ENCODE results near the gene TFF2.
A peak's percentile ranks its signal among the peaks of the same experiment; 100 is the strongest.

The TFF2 gene

GRCh38 chr21:42364304-42364865 lies 13.6 kb upstream of the TFF2 start:
- Histone ChIP-seq H4K91ac (ENCODE audit: low read depth, low read length, poor library complexity) (no peak overlapping the region), H2BK5ac (ENCODE audit: low read length) (no peak overlapping the region), H3K4ac (ENCODE audit: low read length) (no peak overlapping the region), H3K27ac (replicated peaks; ENCODE audit: low read length) (no peak overlapping the region), H3K18ac (ENCODE audit: low read length) (peak overlapping the region; percentile 40), H3K36me3 (replicated peaks in 1 of 2; ENCODE audit: control insufficient read depth in 2 of 2, insufficient read depth in 2 of 2, low read length in 2 of 2) (no peaks in the 10 kb centered on the region), H3K4me3 (ENCODE audit: low read length in 2 of 2) (no peak overlapping the region), H3K79me1 (ENCODE audit: low read depth, low read length) (no peaks in the 10 kb centered on the region), H3K9ac (ENCODE audit: low read depth, low read length, poor library complexity) (no peak overlapping the region), H3K9me3 (replicated peaks in 1 of 2; ENCODE audit: control insufficient read depth in 2 of 2, insufficient read depth in 1 of 2, low read depth in 1 of 2, low read length in 2 of 2) (no peaks in the 10 kb centered on the region), H3K14ac (ENCODE audit: low read length) (no peak overlapping the region), H3K4me1 (ENCODE audit: control insufficient read depth in 2 of 2, insufficient read depth in 1 of 2, low read depth in 1 of 2, low read length in 2 of 2) (no peaks in the 10 kb centered on the region), H2BK12ac (ENCODE audit: low read length) (no peak overlapping the region), H3K23ac (ENCODE audit: low read depth, low read length, poor library complexity) (no peak overlapping the region), H4K8ac (ENCODE audit: low read depth, low read length) (no peak overlapping the region), H2AK5ac (ENCODE audit: low read depth, low read length) (peak overlapping the region; percentile 21), H2BK15ac (ENCODE audit: low read length) (peak overlapping the region; percentile 62), H2AFZ (ENCODE audit: low read length) (no peak overlapping the region), H3K4me2 (ENCODE audit: insufficient read depth, low read length, poor library complexity, severe bottlenecking) (no peak overlapping the region), H3K27me3 (ENCODE audit: control insufficient read depth in 3 of 3, insufficient read depth in 3 of 3, low read depth in 1 of 3, low read length in 3 of 3) (no peaks in the 10 kb centered on the region), H2BK120ac (ENCODE audit: low read depth, low read length) (no peak overlapping the region)
- WGBS, 2 donors (ENCODE audit: extremely low coverage in 2 of 2, insufficient read length in 2 of 2, insufficient replicate concordance in 1 of 2) = no CpG with 5 or more reads among the region's 13 CpGs
- no peak for DNase-seq (ENCODE audit: low spot score)

- H3K27me3 ChIP-seq (ENCODE audit: control insufficient read depth in 3 of 3, insufficient read depth in 3 of 3, low read depth in 1 of 3, low read length in 3 of 3) = no peaks in the 10 kb centered on the region
- whole genome bisulfite sequencing, 2 donors (ENCODE audit: extremely low coverage in 2 of 2, insufficient read length in 2 of 2, insufficient replicate concordance in 1 of 2) = no CpG with 5 or more reads among the region's 8 CpGs
- no peak overlapping the region for H4K8ac ChIP-seq (ENCODE audit: low read depth, low read length)
- H4K91ac ChIP-seq (ENCODE audit: low read depth, low read length, poor library complexity) = no peak overlapping the region
- no peak overlapping the region for H3K18ac ChIP-seq (ENCODE audit: low read length)
- H2AK5ac ChIP-seq (ENCODE audit: low read depth, low read length) = no peak overlapping the region
- no peak overlapping the region for H3K4me3 ChIP-seq (ENCODE audit: low read length in 2 of 2)
- H3K9me3 ChIP-seq (replicated peaks in 1 of 2; ENCODE audit: control insufficient read depth in 2 of 2, insufficient read depth in 1 of 2, low read depth in 1 of 2, low read length in 2 of 2) = peaks cover 0 to 4% of the 10 kb centered on the region in 2 donors
- H2BK120ac ChIP-seq (ENCODE audit: low read depth, low read length) = no peak overlapping the region
- no peak overlapping the region for H3K23ac ChIP-seq (ENCODE audit: low read depth, low read length, poor library complexity)
- H3K4me1 ChIP-seq (ENCODE audit: control insufficient read depth in 2 of 2, insufficient read depth in 1 of 2, low read depth in 1 of 2, low read length in 2 of 2) = no peaks in the 10 kb centered on the region
- no peak overlapping the region for H2BK12ac ChIP-seq (ENCODE audit: low read length)
- no peak overlapping the region for H3K9ac ChIP-seq (ENCODE audit: low read depth, low read length, poor library complexity)
- H2BK5ac ChIP-seq (ENCODE audit: low read length) = no peak overlapping the region
- H3K4ac ChIP-seq (ENCODE audit: low read length) = no peak overlapping the region
- DNase-seq (ENCODE audit: low spot score) = no peak
- no peak overlapping the region for H2BK15ac ChIP-seq (ENCODE audit: low read length)
- H3K36me3 ChIP-seq (replicated peaks in 1 of 2; ENCODE audit: control insufficient read depth in 2 of 2, insufficient read depth in 2 of 2, low read length in 2 of 2) = no peaks in the 10 kb centered on the region
- no peak overlapping the region for H3K4me2 ChIP-seq (ENCODE audit: insufficient read depth, low read length, poor library complexity, severe bottlenecking)
- no peak overlapping the region for H3K27ac ChIP-seq (replicated peaks; ENCODE audit: low read length)
- no peak overlapping the region for H2AFZ ChIP-seq (ENCODE audit: low read length)
- H3K14ac ChIP-seq (ENCODE audit: low read length) = no peak overlapping the region
- no peaks in the 10 kb centered on the region for H3K79me1 ChIP-seq (ENCODE audit: low read depth, low read length)
Measured at GRCh38 chr21:42363312-42363711, 12.5 kb upstream of the TFF2 start.

GRCh38 chr21:42362700-42363099 lies 11.9 kb upstream of the TFF2 start:
- no peak overlapping the region for H3K18ac ChIP-seq (ENCODE audit: low read length)
- no peak overlapping the region for H2AFZ ChIP-seq (ENCODE audit: low read length)
- H2BK15ac ChIP-seq (ENCODE audit: low read length) = no peak overlapping the region
- H3K9ac ChIP-seq (ENCODE audit: low read depth, low read length, poor library complexity) = no peak overlapping the region
- H3K4me1 ChIP-seq (ENCODE audit: control insufficient read depth in 2 of 2, insufficient read depth in 1 of 2, low read depth in 1 of 2, low read length in 2 of 2) = no peaks in the 10 kb centered on the region
- no peak overlapping the region for H2BK5ac ChIP-seq (ENCODE audit: low read length)
- no peak overlapping the region for H3K4ac ChIP-seq (ENCODE audit: low read length)
- no peaks in the 10 kb centered on the region for H3K36me3 ChIP-seq (replicated peaks in 1 of 2; ENCODE audit: control insufficient read depth in 2 of 2, insufficient read depth in 2 of 2, low read length in 2 of 2)
- no peak overlapping the region for H3K4me2 ChIP-seq (ENCODE audit: insufficient read depth, low read length, poor library complexity, severe bottlenecking)
- H3K23ac ChIP-seq (ENCODE audit: low read depth, low read length, poor library complexity) = no peak overlapping the region
- no peak overlapping the region for H4K8ac ChIP-seq (ENCODE audit: low read depth, low read length)
- H3K9me3 ChIP-seq (replicated peaks in 1 of 2; ENCODE audit: control insufficient read depth in 2 of 2, insufficient read depth in 1 of 2, low read depth in 1 of 2, low read length in 2 of 2) = peaks cover 0 to 6% of the 10 kb centered on the region in 2 donors
- no peak overlapping the region for H2BK120ac ChIP-seq (ENCODE audit: low read depth, low read length)
- no peak overlapping the region for H3K4me3 ChIP-seq (ENCODE audit: low read length in 2 of 2)
- no peaks in the 10 kb centered on the region for H3K27me3 ChIP-seq (ENCODE audit: control insufficient read depth in 3 of 3, insufficient read depth in 3 of 3, low read depth in 1 of 3, low read length in 3 of 3)
- no peak overlapping the region for H4K91ac ChIP-seq (ENCODE audit: low read depth, low read length, poor library complexity)
- WGBS, 2 donors (ENCODE audit: extremely low coverage in 2 of 2, insufficient read length in 2 of 2, insufficient replicate concordance in 1 of 2) = no CpG with 5 or more reads among the region's 9 CpGs
- no peak overlapping the region for H3K14ac ChIP-seq (ENCODE audit: low read length)
- H3K27ac ChIP-seq (replicated peaks; ENCODE audit: low read length) = no peak overlapping the region
- DNase-seq (ENCODE audit: low spot score) = no peak
- no peak overlapping the region for H2AK5ac ChIP-seq (ENCODE audit: low read depth, low read length)
- no peak overlapping the region for H2BK12ac ChIP-seq (ENCODE audit: low read length)
- no peaks in the 10 kb centered on the region for H3K79me1 ChIP-seq (ENCODE audit: low read depth, low read length)

GRCh38 chr21:42362198-42362597 lies 11.4 kb upstream of the TFF2 start:
- no peak for DNase-seq (ENCODE audit: low spot score)
- peaks cover 0 to 6% of the 10 kb centered on the region in 2 donors for H3K9me3 ChIP-seq (replicated peaks in 1 of 2; ENCODE audit: control insufficient read depth in 2 of 2, insufficient read depth in 1 of 2, low read depth in 1 of 2, low read length in 2 of 2)
- no peaks in the 10 kb centered on the region for H3K79me1 ChIP-seq (ENCODE audit: low read depth, low read length)
- no peak overlapping the region for H2AK5ac ChIP-seq (ENCODE audit: low read depth, low read length)
- no peaks in the 10 kb centered on the region for H3K36me3 ChIP-seq (replicated peaks in 1 of 2; ENCODE audit: control insufficient read depth in 2 of 2, insufficient read depth in 2 of 2, low read length in 2 of 2)
- no CpG with 5 or more reads among the region's 12 CpGs for WGBS, 2 donors (ENCODE audit: extremely low coverage in 2 of 2, insufficient read length in 2 of 2, insufficient replicate concordance in 1 of 2)
- H3K27me3 ChIP-seq (ENCODE audit: control insufficient read depth in 3 of 3, insufficient read depth in 3 of 3, low read depth in 1 of 3, low read length in 3 of 3) = no peaks in the 10 kb centered on the region
- H3K9ac ChIP-seq (ENCODE audit: low read depth, low read length, poor library complexity) = no peak overlapping the region
- no peak overlapping the region for H3K18ac ChIP-seq (ENCODE audit: low read length)
- H2BK120ac ChIP-seq (ENCODE audit: low read depth, low read length) = no peak overlapping the region
- H4K8ac ChIP-seq (ENCODE audit: low read depth, low read length) = no peak overlapping the region
- no peak overlapping the region for H3K4me2 ChIP-seq (ENCODE audit: insufficient read depth, low read length, poor library complexity, severe bottlenecking)
- no peak overlapping the region for H3K4ac ChIP-seq (ENCODE audit: low read length)
- H2BK15ac ChIP-seq (ENCODE audit: low read length) = no peak overlapping the region
- H3K27ac ChIP-seq (replicated peaks; ENCODE audit: low read length) = no peak overlapping the region
- no peak overlapping the region for H3K4me3 ChIP-seq (ENCODE audit: low read length in 2 of 2)
- H4K91ac ChIP-seq (ENCODE audit: low read depth, low read length, poor library complexity) = no peak overlapping the region
- H3K14ac ChIP-seq (ENCODE audit: low read length) = no peak overlapping the region
- H3K23ac ChIP-seq (ENCODE audit: low read depth, low read length, poor library complexity) = peak overlapping the region; percentile 44
- no peak overlapping the region for H2AFZ ChIP-seq (ENCODE audit: low read length)
- no peak overlapping the region for H2BK12ac ChIP-seq (ENCODE audit: low read length)
- no peak overlapping the region for H2BK5ac ChIP-seq (ENCODE audit: low read length)
- no peaks in the 10 kb centered on the region for H3K4me1 ChIP-seq (ENCODE audit: control insufficient read depth in 2 of 2, insufficient read depth in 1 of 2, low read depth in 1 of 2, low read length in 2 of 2)

All from neuronal stem cell (in vitro differentiated cells).